Vagina (tissue), 2 donors: ENCODE data around the gene NEK6.

Experiments used
- POLR2A ChIP-seq, 2 donors: fragments of 450-650 bp; IDR thresholded peaks; one replicate each; pipeline ENCODE4 v1.6.1; 2017; ENCODE audit warnings: antibody characterized with exemption in 2 of 2, mild to moderate bottlenecking in 2 of 2, moderate library complexity in 2 of 2
- TF ChIP-seq, protein P1 (sequence below), 3 experiments: fragments of 450-650 bp in 2 of 3; fragments of 200-600 bp in 1 of 3; sonication (generic) in 1 of 3; IDR thresholded peaks; one replicate each; pipeline ENCODE4 v1.5.1; 2017 to 2019; ENCODE audit warnings: antibody characterized with exemption in 3 of 3, mild to moderate bottlenecking in 2 of 3, moderate library complexity in 2 of 3

DNA sequence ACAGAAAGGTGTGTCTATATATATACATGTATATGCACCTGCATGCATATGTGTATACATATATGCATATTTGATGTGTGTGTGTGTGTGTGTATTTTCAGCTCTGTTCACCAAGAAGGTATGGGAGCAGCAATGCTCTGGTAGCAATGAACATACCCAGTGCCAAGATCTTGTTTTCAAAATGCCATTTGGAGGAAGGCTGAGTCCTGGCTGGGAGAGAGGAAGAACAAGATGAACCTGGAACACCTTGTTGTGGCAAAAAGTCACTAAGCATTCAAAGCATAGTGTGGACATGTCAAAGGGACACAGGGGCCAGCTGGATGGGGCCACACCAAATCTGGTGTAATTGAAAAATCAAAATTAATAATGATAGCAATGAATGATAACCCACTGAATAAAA is 31.8 kb upstream of the NEK6 start:
- TF ChIP-seq, protein P1, sequence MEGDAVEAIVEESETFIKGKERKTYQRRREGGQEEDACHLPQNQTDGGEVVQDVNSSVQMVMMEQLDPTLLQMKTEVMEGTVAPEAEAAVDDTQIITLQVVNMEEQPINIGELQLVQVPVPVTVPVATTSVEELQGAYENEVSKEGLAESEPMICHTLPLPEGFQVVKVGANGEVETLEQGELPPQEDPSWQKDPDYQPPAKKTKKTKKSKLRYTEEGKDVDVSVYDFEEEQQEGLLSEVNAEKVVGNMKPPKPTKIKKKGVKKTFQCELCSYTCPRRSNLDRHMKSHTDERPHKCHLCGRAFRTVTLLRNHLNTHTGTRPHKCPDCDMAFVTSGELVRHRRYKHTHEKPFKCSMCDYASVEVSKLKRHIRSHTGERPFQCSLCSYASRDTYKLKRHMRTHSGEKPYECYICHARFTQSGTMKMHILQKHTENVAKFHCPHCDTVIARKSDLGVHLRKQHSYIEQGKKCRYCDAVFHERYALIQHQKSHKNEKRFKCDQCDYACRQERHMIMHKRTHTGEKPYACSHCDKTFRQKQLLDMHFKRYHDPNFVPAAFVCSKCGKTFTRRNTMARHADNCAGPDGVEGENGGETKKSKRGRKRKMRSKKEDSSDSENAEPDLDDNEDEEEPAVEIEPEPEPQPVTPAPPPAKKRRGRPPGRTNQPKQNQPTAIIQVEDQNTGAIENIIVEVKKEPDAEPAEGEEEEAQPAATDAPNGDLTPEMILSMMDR (IDR thresholded peaks at IDR 0.05) = no peak
- no peak for TF ChIP-seq POLR2A (IDR thresholded peaks at IDR 0.05)
